ENCODE results near the gene ZCCHC24.

Gene ZCCHC24

GRCh38 chr10:79352035-79352877, 93.2 kb downstream of the ZCCHC24 start:
- intact Hi-C loops (cut with DNase I) = no loop called here
- peak in 2 of 10 donors; percentile 24 to 70 for DNase-seq

- peak in 2 of 10 donors; percentile 53 to 69 for DNase-seq
- intact Hi-C loops (cut with DNase I) = no loop called here
Observed at GRCh38 chr10:79351332-79351731, 94.1 kb downstream of the ZCCHC24 start.

GRCh38 chr10:79350407-79351154, 94.8 kb downstream of the ZCCHC24 start:
- intact Hi-C loops (cut with DNase I) = no loop called here
- peak in 3 of 10 donors; percentile 12 to 55 (median 52) for DNase-seq

- DNase-seq = peak in 3 of 10 donors; percentile 3 to 64 (median 43)
- intact Hi-C loops (cut with DNase I) = loop anchor here (5.0 kb wide), 1 partner anchor 58 kb away; no protein-coding TSS in a partner anchor
Observed at GRCh38 chr10:79349766-79350406, 95.5 kb downstream of the ZCCHC24 start.

GRCh38 chr10:79349072-79349491, 96.3 kb downstream of the ZCCHC24 start:
- peak in 2 of 10 donors; percentile 52 to 59 for DNase-seq
- intact Hi-C loops (cut with DNase I) = loop anchor here (5.0 kb wide), 1 partner anchor 57 kb away; no protein-coding TSS in a partner anchor

GRCh38 chr10:79348640-79348988, 96.8 kb downstream of the ZCCHC24 start:
- peak in 2 of 10 donors; percentile 56 to 76 for DNase-seq
- intact Hi-C loops (cut with DNase I) = loop anchor here (5.0 kb wide), 1 partner anchor 56 kb away; no protein-coding TSS in a partner anchor

- peak in 7 of 10 donors; percentile 47 to 90 (median 51) for DNase-seq
Observed at GRCh38 chr10:79347894-79348639, 97.4 kb downstream of the ZCCHC24 start.

GRCh38 chr10:79347226-79347893, 98.1 kb downstream of the ZCCHC24 start, which contains the start of gene PPIF:
Gene PPIF, plus strand, starts transcription at chr10:79347469. Its CDS starts 80 bp downstream, at chr10:79347549.
- DNase-seq = peak; percentile 90 to 100 (median 96)
- intact Hi-C loops (cut with DNase I) = loop anchor here (2.0 to 5.0 kb wide), 2 partner anchors 55 to 73 kb away; no protein-coding TSS in a partner anchor

More at GRCh38 chr10:79347894-79348639, 97.4 kb downstream of the ZCCHC24 start:
- intact Hi-C loops (cut with DNase I) = loop anchor here (2.0 to 5.0 kb wide), 2 partner anchors 56 to 73 kb away; no protein-coding TSS in a partner anchor

- DNase-seq = peak in 2 of 10 donors; percentile 14 to 72
- intact Hi-C loops (cut with DNase I) = loop anchor here (2.0 to 5.0 kb wide), 2 partner anchors 54 to 72 kb away; no protein-coding TSS in a partner anchor
Observed at GRCh38 chr10:79346388-79347225, 98.8 kb downstream of the ZCCHC24 start.

- peak in 1 of 10 donors; percentile 4 for DNase-seq
- intact Hi-C loops (cut with DNase I) = loop anchor here (2.0 to 5.0 kb wide), 2 partner anchors 54 to 71 kb away; no protein-coding TSS in a partner anchor
Observed at GRCh38 chr10:79346012-79346340, 99.4 kb downstream of the ZCCHC24 start.

- intact Hi-C loops (cut with DNase I) = loop anchor here (2.0 to 5.0 kb wide), 2 partner anchors 53 to 71 kb away; no protein-coding TSS in a partner anchor
- peak in 2 of 10 donors; percentile 17 to 81 for DNase-seq
Observed at GRCh38 chr10:79345241-79346011, 100.0 kb downstream of the ZCCHC24 start.

- no peak for DNase-seq
- intact Hi-C loops (cut with DNase I) = loop anchor here (5.0 kb wide), 1 partner anchor 52 kb away; no protein-coding TSS in a partner anchor
Observed at GRCh38 chr10:79344502-79345195, 100.8 kb downstream of the ZCCHC24 start.

GRCh38 chr10:79342811-79343561, 102.4 kb downstream of the ZCCHC24 start:
- peak in 3 of 10 donors; percentile 16 to 48 (median 21) for DNase-seq
- intact Hi-C loops (cut with DNase I) = no loop called here

GRCh38 chr10:79342295-79342761, 103.1 kb downstream of the ZCCHC24 start:
- intact Hi-C loops (cut with DNase I) = no loop called here
- DNase-seq = peak in 3 of 10 donors; percentile 7 to 55 (median 10)

- peak in 3 of 10 donors; percentile 10 to 41 (median 25) for DNase-seq
- intact Hi-C loops (cut with DNase I) = no loop called here
Observed at GRCh38 chr10:79340646-79341244, 104.7 kb downstream of the ZCCHC24 start.

All from posterior cingulate gyrus (tissue), 11 donors.